CD1c-positive myeloid dendritic cell (primary cell): ENCODE results near the gene OR2F2.

ENCODE experiments used
- DNase-seq: peaks from one replicate; pipeline ENCODE4 v3.0.0-alpha.2; 2016; ENCODE audit errors: extremely low spot score

Gene OR2F2

GRCh38 chr7:143913945-143914615 is 21.0 kb upstream of the OR2F2 start:
- DNase-seq = no peak

- no peak for DNase-seq
These were observed 19.9 kb upstream of the OR2F2 start for GRCh38 chr7:143914938-143915652.

GRCh38 chr7:143924851-143925250 is 10.2 kb upstream of the OR2F2 start:
- no peak for DNase-seq

GRCh38 chr7:143929224-143929920 is 5.7 kb upstream of the OR2F2 start:
- no peak for DNase-seq

- DNase-seq = no peak
These were observed 3.3 kb upstream of the OR2F2 start for GRCh38 chr7:143931739-143932138.

- no peak for DNase-seq
These were observed 1.3 kb downstream of the OR2F2 start for GRCh38 chr7:143936087-143937009.

GRCh38 chr7:143938379-143939243 is 3.6 kb downstream of the OR2F2 start:
- no peak for DNase-seq

GRCh38 chr7:143945423-143945822 is 10.4 kb downstream of the OR2F2 start:
- DNase-seq = no peak

- no peak for DNase-seq
These were observed 12.1 kb downstream of the OR2F2 start for GRCh38 chr7:143947111-143947510.

- DNase-seq = no peak
These were observed 13.7 kb downstream of the OR2F2 start for GRCh38 chr7:143948733-143949132.

GRCh38 chr7:143953421-143953820 is 18.4 kb downstream of the OR2F2 start:
- DNase-seq = no peak

GRCh38 chr7:143954135-143954534 is 19.1 kb downstream of the OR2F2 start:
- no peak for DNase-seq

- DNase-seq = no peak
These were observed 19.5 kb downstream of the OR2F2 start, which contains the start of gene OR2F1 for GRCh38 chr7:143954544-143954943. TSS of gene OR2F1 (plus strand) at chr7:143954844. CDS start at chr7:143959971, 5,127 bp downstream.

GRCh38 chr7:143958781-143959180 is 23.7 kb downstream of the OR2F2 start:
- DNase-seq = no peak

GRCh38 chr7:143960813-143961610 is 26.0 kb downstream of the OR2F2 start:
- DNase-seq = no peak

GRCh38 chr7:143965280-143965679 is 30.2 kb downstream of the OR2F2 start:
- no peak for DNase-seq

GRCh38 chr7:143967398-143967797 is 32.4 kb downstream of the OR2F2 start:
- DNase-seq = no peak

GRCh38 chr7:143973870-143974416 is 38.9 kb downstream of the OR2F2 start:
- no peak for DNase-seq

GRCh38 chr7:143974459-143974858 is 39.4 kb downstream of the OR2F2 start:
- no peak for DNase-seq

- DNase-seq = no peak
These were observed 40.6 kb downstream of the OR2F2 start for GRCh38 chr7:143975617-143976016.
